Progenitor cell of endocrine pancreas (in vitro differentiated cells): ENCODE data around the gene ALDH1L1. TPM values are rescaled to one million over a fixed set of nuclear protein-coding genes. Genes with fewer than 3 reads are reported as not detected.

Experiments
- DNase-seq: peaks from one replicate; pipeline ENCODE4 v3.0.0; 2021; ENCODE audit warnings: low spot score; ENCODE audit not compliant: unreplicated experiment
- H3K27ac Mint-ChIP-seq: 2 replicates; pipeline ENCODE4 v1.8.0; 2021; ENCODE audit warnings: mild to moderate bottlenecking, moderate library complexity, mixed read lengths
- H3K27me3 Mint-ChIP-seq: 2 replicates; pipeline ENCODE4 v1.8.0; 2021; ENCODE audit warnings: mixed read lengths
- H3K36me3 Mint-ChIP-seq: 2 replicates; pipeline ENCODE4 v1.8.0; 2022; ENCODE audit warnings: mixed read lengths; ENCODE audit not compliant: insufficient read depth
- H3K4me1 Mint-ChIP-seq: 2 replicates; pipeline ENCODE4 v1.8.0; 2021; ENCODE audit warnings: low read depth, mixed read lengths
- H3K4me3 Mint-ChIP-seq: 2 replicates; pipeline ENCODE4 v1.8.0; 2021; ENCODE audit warnings: low read depth, mild to moderate bottlenecking, moderate library complexity, mixed read lengths
- H3K9me3 Mint-ChIP-seq: 2 replicates; pipeline ENCODE4 v1.8.0; 2021; ENCODE audit warnings: low read depth, mixed read lengths
- total RNA-seq: library from RNA; stranded (reverse); gene quantifications from 2 replicates; pipeline ENCODE4 v1.2.1, GENCODE V29; 2021
- TF ChIP-seq, protein P1 (sequence below): fragments of 200-600 bp; sonication (generic); IDR thresholded peaks from one replicate; pipeline ENCODE4 v1.5.0; 2021; ENCODE audit warnings: antibody characterized with exemption, mild to moderate bottlenecking; ENCODE audit not compliant: unreplicated experiment

Gene ALDH1L1
- total RNA-seq, 1 donor from 2014 or later: 3.1 TPM

DNA sequence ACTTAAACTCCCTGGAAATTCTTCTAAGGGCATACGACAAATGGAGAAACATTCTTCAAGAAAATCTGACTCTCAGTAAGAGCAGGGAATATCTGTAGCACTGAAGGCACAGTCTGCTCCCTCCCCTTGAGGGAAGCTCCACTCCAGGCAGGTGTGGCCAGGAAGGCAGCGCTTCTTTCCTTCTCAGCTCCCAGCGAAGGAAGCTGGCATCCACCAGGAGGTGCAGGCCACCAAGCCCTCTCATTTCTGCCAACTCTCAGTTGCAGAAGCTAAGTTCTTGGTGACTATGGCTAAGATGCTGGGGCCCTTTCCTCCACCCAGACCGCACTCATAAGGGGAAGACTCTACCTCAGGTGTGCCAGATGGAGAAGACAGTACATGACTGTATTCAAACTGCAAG is 58.8 kb downstream of the ALDH1L1 start:
- TF ChIP-seq, protein P1, sequence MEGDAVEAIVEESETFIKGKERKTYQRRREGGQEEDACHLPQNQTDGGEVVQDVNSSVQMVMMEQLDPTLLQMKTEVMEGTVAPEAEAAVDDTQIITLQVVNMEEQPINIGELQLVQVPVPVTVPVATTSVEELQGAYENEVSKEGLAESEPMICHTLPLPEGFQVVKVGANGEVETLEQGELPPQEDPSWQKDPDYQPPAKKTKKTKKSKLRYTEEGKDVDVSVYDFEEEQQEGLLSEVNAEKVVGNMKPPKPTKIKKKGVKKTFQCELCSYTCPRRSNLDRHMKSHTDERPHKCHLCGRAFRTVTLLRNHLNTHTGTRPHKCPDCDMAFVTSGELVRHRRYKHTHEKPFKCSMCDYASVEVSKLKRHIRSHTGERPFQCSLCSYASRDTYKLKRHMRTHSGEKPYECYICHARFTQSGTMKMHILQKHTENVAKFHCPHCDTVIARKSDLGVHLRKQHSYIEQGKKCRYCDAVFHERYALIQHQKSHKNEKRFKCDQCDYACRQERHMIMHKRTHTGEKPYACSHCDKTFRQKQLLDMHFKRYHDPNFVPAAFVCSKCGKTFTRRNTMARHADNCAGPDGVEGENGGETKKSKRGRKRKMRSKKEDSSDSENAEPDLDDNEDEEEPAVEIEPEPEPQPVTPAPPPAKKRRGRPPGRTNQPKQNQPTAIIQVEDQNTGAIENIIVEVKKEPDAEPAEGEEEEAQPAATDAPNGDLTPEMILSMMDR: no peak
- no peak overlapping the region for H3K4me3 Mint-ChIP-seq
- H3K9me3 Mint-ChIP-seq: no peaks in the 10 kb centered on the region
- DNase-seq: no peak
- H3K27me3 Mint-ChIP-seq: no peaks in the 10 kb centered on the region
- H3K4me1 Mint-ChIP-seq: no peaks in the 10 kb centered on the region
- no peak overlapping the region for H3K27ac Mint-ChIP-seq
- no peaks in the 10 kb centered on the region for H3K36me3 Mint-ChIP-seq

DNA sequence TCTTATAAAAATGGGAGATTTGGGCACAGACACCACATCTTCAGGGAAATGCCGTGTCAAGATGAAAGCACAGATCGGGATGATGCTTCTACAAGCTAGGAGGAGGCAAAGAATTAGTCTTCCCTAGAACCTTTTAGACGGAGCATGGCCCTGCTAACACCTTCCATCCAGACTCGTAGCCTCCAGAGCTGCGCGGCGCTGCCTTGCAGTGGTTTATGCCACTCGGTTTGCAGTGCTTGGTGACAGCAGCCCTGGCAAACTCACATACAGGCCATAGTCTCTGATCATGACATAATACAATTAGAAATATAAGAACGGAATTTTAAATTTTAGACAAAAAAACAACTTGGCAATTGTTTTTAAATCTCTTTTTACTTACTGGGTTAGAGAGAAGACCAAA is 59.3 kb downstream of the ALDH1L1 start:
- Mint-ChIP-seq H3K4me1 (no peaks in the 10 kb centered on the region), H3K4me3 (no peak overlapping the region), H3K36me3 (no peaks in the 10 kb centered on the region), H3K9me3 (no peaks in the 10 kb centered on the region), H3K27ac (no peak overlapping the region), H3K27me3 (no peaks in the 10 kb centered on the region)
- TF ChIP-seq, protein P1: no peak
- no peak for DNase-seq

DNA sequence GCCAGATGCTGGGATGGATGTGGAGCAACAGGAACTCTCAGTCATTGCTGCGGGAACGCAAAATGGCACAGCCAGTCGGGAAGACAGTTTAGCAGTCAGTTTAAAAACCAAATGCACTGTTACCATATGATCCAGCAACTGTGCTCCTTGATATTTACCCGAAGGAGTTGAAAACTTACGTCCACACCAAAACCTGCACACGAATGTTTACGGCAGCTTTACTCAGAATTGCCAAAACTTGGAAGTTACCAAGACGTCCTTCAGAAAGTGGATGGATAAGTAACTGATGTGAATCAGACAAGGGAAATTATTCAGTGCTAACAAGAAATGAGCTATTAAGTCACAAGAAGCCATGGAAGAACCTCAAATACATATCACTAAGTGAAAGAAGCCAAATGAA is 60.4 kb downstream of the ALDH1L1 start:
- Mint-ChIP-seq H3K9me3 (no peaks in the 10 kb centered on the region), H3K4me3 (no peak overlapping the region), H3K27me3 (no peaks in the 10 kb centered on the region), H3K36me3 (no peaks in the 10 kb centered on the region), H3K4me1 (no peaks in the 10 kb centered on the region), H3K27ac (no peak overlapping the region)
- no peak for DNase-seq
- TF ChIP-seq, protein P1: no peak

DNA sequence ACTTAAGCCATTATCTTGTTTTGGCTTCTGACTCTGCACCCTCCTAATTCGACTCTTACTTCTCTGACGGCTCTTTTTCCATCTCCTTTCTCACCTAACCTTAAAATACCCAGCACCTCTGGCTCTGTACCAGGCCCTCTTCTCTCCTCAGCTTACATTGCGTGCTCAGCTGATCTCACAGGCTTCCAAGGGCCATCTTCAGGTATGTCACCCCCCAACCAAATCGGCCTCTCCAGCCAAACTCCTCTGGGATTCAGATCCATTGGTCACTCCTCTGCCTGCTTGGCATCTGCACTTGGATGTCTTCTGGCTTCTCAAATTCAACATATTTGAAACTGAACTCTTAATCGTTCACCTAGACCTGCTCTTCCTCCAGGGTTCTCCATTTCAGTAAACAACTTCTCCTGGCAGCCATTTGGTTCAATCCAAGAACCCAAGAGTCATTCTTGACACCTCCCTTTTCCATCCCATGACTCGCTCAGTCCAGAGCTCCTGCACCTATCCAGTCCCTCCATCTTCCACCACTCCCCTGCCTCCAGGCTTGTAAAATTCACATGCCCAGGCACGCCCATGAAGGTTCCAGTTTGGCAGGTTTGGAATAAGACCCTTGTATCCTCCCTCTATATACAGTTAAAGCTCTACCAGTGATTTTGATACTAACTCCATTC is 61.2 kb downstream of the ALDH1L1 start:
- Mint-ChIP-seq H3K27me3 (no peaks in the 10 kb centered on the region), H3K9me3 (no peaks in the 10 kb centered on the region), H3K4me3 (no peak overlapping the region), H3K36me3 (no peaks in the 10 kb centered on the region), H3K4me1 (no peaks in the 10 kb centered on the region), H3K27ac (no peak overlapping the region)
- DNase-seq: peak; percentile 4
- TF ChIP-seq, protein P1: no peak

DNA sequence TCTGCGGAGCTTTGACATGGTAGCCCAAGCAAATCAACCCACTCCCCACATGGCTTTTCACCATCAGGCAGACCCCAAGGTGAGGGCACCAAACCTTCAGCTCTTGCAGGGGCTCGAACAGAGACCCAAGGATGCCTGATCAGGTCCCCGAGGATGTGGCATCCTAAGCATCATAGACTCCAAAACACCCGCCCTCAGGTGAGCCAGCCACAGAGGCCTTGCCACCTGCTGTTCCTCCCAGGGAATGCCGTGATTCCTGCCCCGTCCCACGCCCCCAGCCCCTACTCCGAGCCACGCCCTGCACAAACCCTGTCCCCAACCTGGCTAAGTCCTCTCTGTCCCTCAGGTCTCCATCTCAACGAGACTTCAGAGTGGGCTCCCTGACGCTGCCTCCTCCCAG is 61.8 kb downstream of the ALDH1L1 start:
- no peak overlapping the region for H3K27ac Mint-ChIP-seq
- no peak overlapping the region for H3K4me3 Mint-ChIP-seq
- no peaks in the 10 kb centered on the region for H3K36me3 Mint-ChIP-seq
- peak; percentile 6 for DNase-seq
- TF ChIP-seq, protein P1: no peak
- H3K27me3 Mint-ChIP-seq: no peaks in the 10 kb centered on the region
- no peaks in the 10 kb centered on the region for H3K9me3 Mint-ChIP-seq
- no peaks in the 10 kb centered on the region for H3K4me1 Mint-ChIP-seq
